GM21619 (cell line): ENCODE results near the gene RAB36.

Experiments used
- ATAC-seq: cut with Tn5 transposase; IDR thresholded peaks from one replicate; pipeline ENCODE4 v1.9.1; 2021; ENCODE audit not compliant: unreplicated experiment

Gene RAB36

GRCh38 chr22:23144932-23145877 lies at the start of gene RAB36:
TSS of gene RAB36 (plus strand) at chr22:23145477. CDS start at chr22:23146617, 1,140 bp downstream.
- no peak for ATAC-seq

GRCh38 chr22:23095733-23096342 lies 49.4 kb upstream of the RAB36 start:
- ATAC-seq = no peak

- no peak for ATAC-seq
These were observed 47.7 kb upstream of the RAB36 start for GRCh38 chr22:23097412-23098229.

GRCh38 chr22:23098230-23098705 lies 47.0 kb upstream of the RAB36 start:
- ATAC-seq = no peak

- no peak for ATAC-seq
These were observed 46.4 kb upstream of the RAB36 start for GRCh38 chr22:23098718-23099530.

GRCh38 chr22:23099531-23099804 lies 45.8 kb upstream of the RAB36 start:
- no peak for ATAC-seq

- no peak for ATAC-seq
These were observed 45.0 kb upstream of the RAB36 start for GRCh38 chr22:23100124-23100801.

GRCh38 chr22:23101524-23101923 lies 43.8 kb upstream of the RAB36 start:
- ATAC-seq = no peak

GRCh38 chr22:23102002-23102655 lies 43.1 kb upstream of the RAB36 start:
- ATAC-seq = no peak

- no peak for ATAC-seq
These were observed 42.5 kb upstream of the RAB36 start for GRCh38 chr22:23102776-23103175.

- no peak for ATAC-seq
These were observed 41.9 kb upstream of the RAB36 start for GRCh38 chr22:23103199-23103954.

- no peak for ATAC-seq
These were observed 40.9 kb upstream of the RAB36 start for GRCh38 chr22:23104187-23104971.

- ATAC-seq = no peak
These were observed 40.0 kb upstream of the RAB36 start for GRCh38 chr22:23105304-23105703.

GRCh38 chr22:23105919-23106318 lies 39.4 kb upstream of the RAB36 start:
- ATAC-seq = no peak

- ATAC-seq = no peak
These were observed 38.9 kb upstream of the RAB36 start for GRCh38 chr22:23106344-23106743.

GRCh38 chr22:23106906-23107367 lies 38.3 kb upstream of the RAB36 start:
- ATAC-seq = no peak

- no peak for ATAC-seq
These were observed 37.6 kb upstream of the RAB36 start for GRCh38 chr22:23107487-23108248.
